Upper lobe of left lung (tissue), 6 donors: ENCODE measurements around the gene CXXC4. TPM values are rescaled to one million over a fixed set of nuclear protein-coding genes. Genes with fewer than 3 reads are reported as not detected.

Experiments used
- ATAC-seq, 2 donors: fragments of 200-7000 bp; cut with Tn5 transposase; one replicate each; pipeline ENCODE4 v1.9.1; 2022; ENCODE audit warnings: mild to moderate bottlenecking in 2 of 2, moderate library complexity in 2 of 2; ENCODE audit not compliant: low FRiP score in 2 of 2
- DNase-seq, 2 donors: peaks; one replicate each; pipeline ENCODE4 v3.0.0-alpha.2; 2019 to 2020
- H3K27ac ChIP-seq, 4 donors: fragments of 200-600 bp; sonication (generic); one replicate each; pipeline ENCODE4 v1.5.1; 2016 to 2019
- H3K27me3 ChIP-seq, 4 donors: fragments of 200-600 bp; sonication (generic); one replicate each; pipeline ENCODE4 v1.5.1; 2017 to 2019
- H3K36me3 ChIP-seq, 4 donors: fragments of 200-600 bp; sonication (generic); one replicate each; pipeline ENCODE4 v1.5.1; 2016 to 2019
- H3K4me1 ChIP-seq, 4 donors: fragments of 200-600 bp; sonication (generic); one replicate each; pipeline ENCODE4 v1.5.1; 2018 to 2019
- H3K4me3 ChIP-seq, 4 donors: fragments of 200-600 bp; sonication (generic); one replicate each; pipeline ENCODE4 v1.5.1; 2017 to 2019; ENCODE audit warnings: mild to moderate bottlenecking in 2 of 4, moderate library complexity in 1 of 4
- H3K9me3 ChIP-seq, 4 donors: fragments of 200-600 bp; sonication (generic); one replicate each; pipeline ENCODE4 v1.5.1; 2018 to 2019
- EP300 ChIP-seq, 4 donors: sonication (generic); formaldehyde crosslinking; IDR thresholded peaks; one replicate each; pipeline ENCODE4 v1.5.1; 2017; ENCODE audit warnings: antibody characterized with exemption in 4 of 4, control low read depth in 2 of 4
- POLR2A ChIP-seq, 4 donors: fragments of 450-650 bp; IDR thresholded peaks; one replicate each; pipeline ENCODE4 v1.5.1; 2016 to 2017; ENCODE audit warnings: antibody characterized with exemption in 4 of 4, mild to moderate bottlenecking in 2 of 4
- POLR2AphosphoS5 ChIP-seq, 2 donors: sonication (generic); formaldehyde crosslinking; IDR thresholded peaks; one replicate each; pipeline ENCODE4 v1.5.1; 2017; ENCODE audit warnings: antibody characterized with exemption in 2 of 2
- WGBS, 2 donors: methylation state at CpG; one replicate each; pipeline ENCODE4 v1.1.5; 2017 to 2018; 5-methylcytosine and 5-hydroxymethylcytosine counted together
- total RNA-seq, 6 donors: library from RNA; depleted of rRNA in 4 of 6; stranded (reverse); fragments of >200 nt in 4 of 6; gene quantifications; one replicate each; pipeline versions ENCODE4 v1.1.0 to v1.2.1, GENCODE V29; 2016 to 2021
- TF ChIP-seq, protein P1 (sequence below), 6 experiments: fragments of 450-650 bp in 4 of 6; fragments of 200-600 bp in 2 of 6; sonication (generic) in 2 of 6; IDR thresholded peaks; one replicate each; pipeline ENCODE4 v1.5.1; 2016 to 2019; ENCODE audit warnings: antibody characterized with exemption in 6 of 6
- donor health status: DM: no; HTN: no; CAD: no; lungs with moderate emphysema.
- donor health status: DM: no; HTN: yes; CAD: no; lungs with severe emphysema.

Gene CXXC4
- total RNA-seq, 6 donors from 2014 or later, result 0.46 to 3.1 (median 1.3) TPM

DNA sequence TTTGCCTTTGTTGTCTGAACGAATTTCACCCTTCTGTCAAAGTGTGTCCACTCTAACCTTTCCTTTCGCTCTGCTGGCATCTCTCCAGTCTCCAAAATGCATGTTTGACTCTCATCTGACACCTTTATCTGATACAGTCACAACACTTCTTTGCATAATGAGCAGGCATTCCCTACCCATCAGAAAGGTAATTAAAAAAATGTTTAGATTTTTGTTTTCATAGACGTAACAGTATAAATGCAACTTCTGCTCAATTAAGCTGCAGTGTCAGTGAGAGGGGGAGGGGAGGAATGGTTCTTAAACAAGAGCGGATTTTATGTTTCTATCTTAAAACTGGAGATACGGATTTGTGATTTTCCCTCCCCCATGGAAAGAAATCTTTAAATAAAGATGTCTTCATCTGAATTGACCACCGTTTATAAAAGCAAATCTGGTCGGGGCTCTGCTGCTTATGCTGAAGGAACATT lies 70.2 kb downstream of the CXXC4 start:
- H3K27me3 ChIP-seq, result no peaks in the 10 kb centered on the region
- H3K4me3 ChIP-seq, result peak overlapping the region in 3 of 4 donors; percentile 15 to 36 (median 30)
- ATAC-seq, result no peak

DNA sequence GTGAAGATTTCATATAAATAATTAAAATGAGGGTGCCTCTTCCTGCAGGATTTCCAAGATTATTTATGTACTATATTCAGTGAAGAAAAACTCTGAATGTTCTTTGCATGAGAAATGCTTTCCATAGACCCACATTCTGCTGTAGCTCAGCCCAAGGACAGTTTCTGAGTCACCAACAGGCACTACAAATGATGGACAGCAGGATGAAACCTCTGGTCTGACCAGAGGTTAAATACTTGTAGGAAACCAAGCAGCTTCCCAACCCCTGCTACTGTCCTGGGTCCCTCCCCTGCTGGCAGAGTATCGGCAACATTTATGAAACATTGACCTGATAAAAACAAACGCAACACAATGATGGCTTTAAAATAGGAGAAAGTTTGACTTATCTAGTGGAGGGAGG lies 73.1 kb downstream of the CXXC4 start:
- no peaks in the 10 kb centered on the region for H3K36me3 ChIP-seq
- ATAC-seq, result no peak
- no peak for DNase-seq
- H3K27me3 ChIP-seq, result no peaks in the 10 kb centered on the region
- no peak overlapping the region for H3K27ac ChIP-seq
- H3K4me3 ChIP-seq, result no peak overlapping the region
- no peak for TF ChIP-seq POLR2AphosphoS5 (IDR thresholded peaks at IDR 0.05)
- TF ChIP-seq, protein P1, sequence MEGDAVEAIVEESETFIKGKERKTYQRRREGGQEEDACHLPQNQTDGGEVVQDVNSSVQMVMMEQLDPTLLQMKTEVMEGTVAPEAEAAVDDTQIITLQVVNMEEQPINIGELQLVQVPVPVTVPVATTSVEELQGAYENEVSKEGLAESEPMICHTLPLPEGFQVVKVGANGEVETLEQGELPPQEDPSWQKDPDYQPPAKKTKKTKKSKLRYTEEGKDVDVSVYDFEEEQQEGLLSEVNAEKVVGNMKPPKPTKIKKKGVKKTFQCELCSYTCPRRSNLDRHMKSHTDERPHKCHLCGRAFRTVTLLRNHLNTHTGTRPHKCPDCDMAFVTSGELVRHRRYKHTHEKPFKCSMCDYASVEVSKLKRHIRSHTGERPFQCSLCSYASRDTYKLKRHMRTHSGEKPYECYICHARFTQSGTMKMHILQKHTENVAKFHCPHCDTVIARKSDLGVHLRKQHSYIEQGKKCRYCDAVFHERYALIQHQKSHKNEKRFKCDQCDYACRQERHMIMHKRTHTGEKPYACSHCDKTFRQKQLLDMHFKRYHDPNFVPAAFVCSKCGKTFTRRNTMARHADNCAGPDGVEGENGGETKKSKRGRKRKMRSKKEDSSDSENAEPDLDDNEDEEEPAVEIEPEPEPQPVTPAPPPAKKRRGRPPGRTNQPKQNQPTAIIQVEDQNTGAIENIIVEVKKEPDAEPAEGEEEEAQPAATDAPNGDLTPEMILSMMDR (IDR thresholded peaks at IDR 0.05), result no peak
- WGBS, 2 donors, result 79 to 95% methylated on average over 2 of the region's 2 CpGs
- peaks cover 0 to 3% (median 0%) of the 10 kb centered on the region in 4 donors for H3K4me1 ChIP-seq
- H3K9me3 ChIP-seq, result no peaks in the 10 kb centered on the region

More for the DNA sequence above, 70.2 kb downstream of the CXXC4 start:
- Histone ChIP-seq H3K4me1 (peaks cover 0 to 3% (median 0%) of the 10 kb centered on the region in 4 donors), H3K36me3 (no peaks in the 10 kb centered on the region), H3K27ac (no peak overlapping the region), H3K9me3 (no peaks in the 10 kb centered on the region)
- 35 to 36% methylated on average over 7 of the region's 7 CpGs for WGBS, 2 donors
- TF ChIP-seq EP300 (IDR thresholded peaks at IDR 0.05), result no peak
- TF ChIP-seq, protein P1 (IDR thresholded peaks at IDR 0.05), result no peak
- TF ChIP-seq POLR2AphosphoS5 (IDR thresholded peaks at IDR 0.05), result no peak
- no peak for TF ChIP-seq POLR2A (IDR thresholded peaks at IDR 0.05)
- DNase-seq, result no peak

DNA sequence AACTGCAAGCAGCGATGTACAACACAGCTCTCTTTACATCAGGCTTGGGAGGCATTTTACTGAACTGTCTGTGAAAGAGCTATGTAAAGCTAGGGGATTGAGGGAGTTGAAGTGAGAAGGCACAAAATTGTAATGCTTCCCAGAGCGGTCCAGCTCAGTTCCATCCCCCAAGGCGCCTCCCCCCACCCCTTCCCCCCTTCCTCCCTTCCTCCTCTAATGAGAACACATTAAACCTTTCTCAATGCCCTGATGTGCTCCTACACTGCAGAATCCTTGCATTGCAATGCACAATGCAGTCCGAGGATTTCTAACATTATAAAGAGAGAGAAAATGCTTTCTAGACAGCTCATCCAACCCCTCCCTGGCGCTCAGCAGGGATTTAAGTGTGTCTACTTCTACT lies 73.9 kb downstream of the CXXC4 start:
- Histone ChIP-seq H3K36me3 (no peaks in the 10 kb centered on the region), H3K9me3 (no peaks in the 10 kb centered on the region), H3K4me1 (peaks cover 0 to 3% (median 0%) of the 10 kb centered on the region in 4 donors), H3K27me3 (no peaks in the 10 kb centered on the region), H3K27ac (no peak overlapping the region), H3K4me3 (no peak overlapping the region)
- no peak for ATAC-seq
- 39 to 47% methylated on average over 5 of the region's 5 CpGs for WGBS, 2 donors
- no peak for DNase-seq
- TF ChIP-seq POLR2A (IDR thresholded peaks at IDR 0.05), result no peak
- TF ChIP-seq, protein P1 (IDR thresholded peaks at IDR 0.05), result no peak
- TF ChIP-seq POLR2AphosphoS5 (IDR thresholded peaks at IDR 0.05), result no peak
- TF ChIP-seq EP300 (IDR thresholded peaks at IDR 0.05), result no peak
